Retina (tissue), 1 donor: ENCODE results near the gene DYRK2.
A peak's percentile ranks its signal among the peaks of the same experiment; 100 is the strongest.

Experiments
- DNase-seq: peaks from one replicate; pipeline ENCODE4 v3.0.0-alpha.2; 2016

Gene DYRK2

GRCh38 chr12:67647181-67647798 lies 1.3 kb upstream of the DYRK2 start:
- DNase-seq, result peak; percentile 17

GRCh38 chr12:67647799-67648520 lies 585 bp upstream of the DYRK2 start:
- peak; percentile 89 for DNase-seq

DNA sequence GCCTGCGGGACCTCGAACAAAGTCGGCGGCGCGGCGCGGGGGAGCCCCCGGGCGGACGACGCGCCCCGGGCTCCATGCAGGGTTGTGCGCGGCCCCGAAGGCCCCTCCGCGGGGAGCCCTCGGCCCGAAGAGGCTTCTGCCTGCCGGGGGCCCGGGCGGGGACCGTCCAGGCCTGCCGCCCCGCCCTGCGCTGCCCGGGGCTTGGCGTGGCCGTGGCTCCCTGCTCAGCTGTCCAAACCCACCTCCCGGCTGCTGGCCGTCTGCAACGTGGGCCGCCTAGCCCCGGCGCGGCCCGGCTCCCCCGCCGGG lies 670 bp downstream of the DYRK2 start:
- no peak for DNase-seq

DNA sequence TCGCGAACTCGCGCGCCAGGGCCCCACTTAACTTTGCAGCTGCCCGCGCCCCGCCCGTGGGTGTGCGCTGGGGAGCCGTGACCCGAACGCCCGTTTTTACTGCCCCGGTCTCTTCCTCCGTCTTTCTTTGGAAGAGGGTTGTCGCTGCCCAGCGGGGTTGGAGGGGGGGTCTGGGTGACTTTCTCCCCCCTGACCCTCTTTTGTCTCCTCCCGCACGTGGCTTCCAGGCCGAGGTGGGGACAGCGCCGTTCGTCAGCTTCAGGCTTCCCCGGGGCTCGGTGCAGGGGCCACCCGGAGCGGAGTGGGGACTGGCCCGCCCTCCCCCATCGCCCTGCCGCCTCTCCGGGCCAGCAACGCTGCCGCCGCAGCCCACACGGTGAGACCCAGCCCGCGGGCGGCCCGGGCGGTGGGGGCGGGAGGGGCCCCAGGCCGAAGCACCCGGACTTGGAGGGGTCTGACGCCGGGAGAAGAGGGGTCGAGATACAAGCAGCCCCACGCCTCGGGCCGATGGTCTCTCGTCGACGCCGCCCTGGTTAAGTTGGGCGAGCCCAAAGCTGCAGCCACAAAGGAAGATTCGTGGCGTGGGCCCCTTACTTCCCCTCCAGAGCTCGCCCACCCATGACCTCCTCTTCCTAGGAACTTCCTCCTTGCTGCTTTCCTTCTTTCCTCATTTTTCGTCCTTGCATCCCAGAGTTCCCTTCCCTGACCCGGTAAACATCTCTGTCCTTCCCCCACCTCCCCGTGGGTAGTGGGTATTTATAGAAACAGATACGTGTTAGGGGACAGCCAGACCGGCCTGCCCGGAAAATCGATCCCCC lies 1.2 kb downstream of the DYRK2 start:
- peak; percentile 74 for DNase-seq

DNA sequence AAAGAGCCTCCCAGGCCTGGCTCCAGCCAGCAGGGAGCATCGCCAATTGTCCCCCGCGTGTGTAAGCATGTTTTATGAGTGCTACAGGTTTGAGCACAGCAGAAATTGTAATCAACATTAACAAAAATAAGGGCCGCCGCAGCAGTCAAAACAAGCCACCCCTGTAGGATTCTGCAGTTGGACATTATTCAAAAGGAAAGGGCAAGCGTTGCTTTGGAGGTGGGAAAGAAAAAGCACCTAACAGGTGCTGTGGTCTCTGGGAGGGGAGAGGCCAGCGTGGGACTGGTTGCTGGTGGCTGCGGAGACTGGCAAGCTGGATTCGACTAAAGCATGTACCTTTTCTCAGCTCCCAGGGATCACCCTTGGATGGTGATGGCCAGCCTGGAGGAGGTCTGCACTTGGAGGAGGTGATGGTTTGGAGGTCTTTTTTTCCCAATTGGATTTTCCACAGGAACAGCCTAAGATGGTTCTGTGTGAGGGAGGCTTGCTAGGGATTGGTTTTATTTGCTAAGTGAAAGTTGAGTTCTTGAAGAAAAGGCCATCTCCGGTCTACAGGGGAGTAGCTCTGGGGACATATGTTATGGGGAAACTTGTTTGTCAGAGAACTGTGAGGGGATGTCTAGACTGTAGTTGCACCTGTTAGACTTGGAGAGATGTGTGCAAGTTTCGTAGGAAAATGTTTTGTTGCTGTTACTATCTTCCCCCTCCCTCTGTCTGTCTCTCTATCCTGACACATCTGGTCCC lies 2.0 kb downstream of the DYRK2 start:
- no peak for DNase-seq

GRCh38 chr12:67651132-67651695 lies 2.7 kb downstream of the DYRK2 start:
- DNase-seq, result peak; percentile 21

GRCh38 chr12:67655829-67656228 lies 7.3 kb downstream of the DYRK2 start:
- DNase-seq, result no peak

DNA sequence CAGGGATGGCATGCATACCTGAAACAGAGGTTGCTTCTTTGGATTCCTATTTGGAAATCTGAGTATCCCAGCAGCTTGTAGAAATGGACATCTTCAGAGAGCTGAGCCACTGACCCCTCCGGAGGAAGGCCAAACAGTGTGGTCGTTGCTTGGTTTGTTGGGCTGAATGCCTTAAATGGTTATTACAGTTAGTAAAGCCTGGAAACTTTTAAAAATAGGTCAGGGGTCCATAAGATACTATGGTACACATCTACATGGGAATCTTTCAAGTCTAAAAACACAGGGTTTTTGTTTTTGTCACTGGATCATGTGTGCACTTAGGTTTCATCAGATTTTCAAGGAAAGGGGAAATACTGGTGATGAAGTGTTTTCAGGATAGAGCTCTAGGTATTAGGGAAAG lies 7.7 kb downstream of the DYRK2 start:
- DNase-seq, result no peak

GRCh38 chr12:67658486-67658885 lies 9.9 kb downstream of the DYRK2 start:
- no peak for DNase-seq

GRCh38 chr12:67659292-67659691 lies 10.7 kb downstream of the DYRK2 start:
- no peak for DNase-seq

- DNase-seq, result peak; percentile 19
Observed at GRCh38 chr12:67661311-67662021, 12.9 kb downstream of the DYRK2 start.

- peak; percentile 53 for DNase-seq
Observed at GRCh38 chr12:67662910-67663538, 14.5 kb downstream of the DYRK2 start.

DNA sequence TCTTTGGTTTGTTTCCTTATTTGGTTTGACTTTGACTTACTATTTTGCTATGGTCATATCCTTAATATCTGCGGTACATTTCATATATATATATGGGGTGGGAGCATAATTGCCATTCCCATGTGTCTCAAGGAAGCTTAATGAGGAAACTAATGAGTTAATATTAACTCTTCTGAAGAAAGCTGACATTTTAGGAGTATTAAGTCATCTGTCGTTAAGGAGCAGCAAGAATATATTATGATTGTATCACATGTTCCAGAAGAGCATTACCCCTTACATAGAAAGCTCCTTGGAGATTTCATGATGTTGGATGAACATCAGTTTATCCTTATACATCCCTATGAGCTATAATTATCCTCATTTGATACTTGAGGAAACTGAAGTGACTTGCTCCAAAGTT lies 15.6 kb downstream of the DYRK2 start:
- no peak for DNase-seq

DNA sequence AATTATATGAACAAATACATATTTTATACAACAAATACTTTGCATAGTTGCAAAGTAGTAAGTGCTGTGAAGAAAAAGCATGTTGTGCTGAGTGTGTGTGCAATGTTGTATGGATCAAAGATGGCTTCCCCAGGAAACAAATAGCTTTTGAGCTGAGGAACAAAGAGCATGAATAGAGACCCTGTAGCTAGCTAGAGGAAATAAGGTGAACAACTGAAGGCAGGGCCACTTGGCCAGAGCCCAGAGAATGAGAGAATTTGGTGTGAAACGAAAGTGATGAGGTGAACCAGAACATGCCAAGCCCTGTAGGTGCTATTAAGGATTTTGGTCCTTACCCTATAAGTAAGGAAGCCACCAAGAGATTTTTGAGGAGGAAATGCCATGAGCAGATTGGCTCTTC lies 17.1 kb downstream of the DYRK2 start:
- no peak for DNase-seq

- no peak for DNase-seq
Observed at GRCh38 chr12:67666605-67667004, 18.1 kb downstream of the DYRK2 start.

DNA sequence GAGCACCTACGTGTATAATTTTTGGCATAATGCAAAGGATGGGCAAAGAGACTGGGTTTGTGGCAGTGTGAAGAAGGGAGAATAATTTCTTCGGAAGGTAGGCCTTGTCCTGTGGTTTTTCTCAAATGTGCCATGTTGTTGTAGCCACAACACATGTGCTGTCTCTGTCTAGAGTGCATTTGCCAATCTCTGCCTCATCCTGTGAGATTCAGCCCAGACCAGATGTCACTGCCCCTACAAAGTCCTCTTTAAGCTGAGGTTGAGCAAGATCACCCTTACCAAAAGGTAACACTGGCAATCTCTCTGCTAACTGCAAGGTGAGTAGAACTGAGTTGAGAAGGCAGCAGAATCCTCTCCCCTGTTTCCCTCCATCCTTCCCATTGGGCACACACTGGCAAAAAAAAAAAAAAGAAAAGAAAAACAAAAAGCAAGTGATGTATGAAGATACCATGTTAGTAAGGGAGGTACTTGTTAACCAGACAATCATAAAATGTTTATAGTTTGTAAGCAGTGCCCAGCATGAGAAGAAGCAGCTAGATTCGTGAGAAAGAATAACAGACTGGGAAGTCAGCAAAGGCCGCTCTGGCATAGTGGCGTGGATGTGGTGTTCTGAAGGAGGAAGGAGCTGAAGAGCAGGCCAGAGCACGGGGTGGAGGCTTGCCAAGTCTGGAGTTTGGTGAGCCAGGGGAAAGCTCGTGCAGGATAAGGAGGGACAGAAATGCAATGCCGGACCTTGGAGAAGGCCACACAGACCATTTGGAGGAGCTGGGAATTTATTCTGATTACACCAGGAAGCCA lies 18.9 kb downstream of the DYRK2 start:
- no peak for DNase-seq

- DNase-seq, result no peak
Observed at GRCh38 chr12:67669217-67669933, 20.8 kb downstream of the DYRK2 start.

- DNase-seq, result no peak
Observed at GRCh38 chr12:67669934-67670631, 21.5 kb downstream of the DYRK2 start.

GRCh38 chr12:67671419-67671818 lies 22.9 kb downstream of the DYRK2 start:
- no peak for DNase-seq

GRCh38 chr12:67671892-67672291 lies 23.3 kb downstream of the DYRK2 start:
- DNase-seq, result no peak
